CD4-positive, alpha-beta T cell (primary cell): ENCODE data around the gene TRMT10C. TPM values are rescaled to one million over a fixed set of nuclear protein-coding genes. Genes with fewer than 3 reads are reported as not detected.

Experiments
- ATAC-seq: fragments of 200-7000 bp; cut with Tn5 transposase; one replicate; pipeline ENCODE4 v1.10.0; 2022; ENCODE audit warnings: mild to moderate bottlenecking; ENCODE audit not compliant: poor library complexity
- CTCF ChIA-PET: fragments of 350-600 bp; sonication (Branson Sonifier 250); formaldehyde crosslinking; loops from one replicate; lab custom pipeline; 2021; ENCODE audit warnings: antibody characterized with exemption, inconsistent platforms; lab: Charles Lee
- POLR2A ChIA-PET: fragments of 350-600 bp; sonication (Branson Sonifier 250); formaldehyde crosslinking; loops from one replicate; lab custom pipeline; 2021; ENCODE audit warnings: antibody characterized with exemption, inconsistent platforms; lab: Charles Lee
- DNase-seq, 14 experiments: peaks; one replicate each; pipeline ENCODE4 v3.0.0-alpha.2; 2013 to 2020; ENCODE audit warnings: mixed read lengths in 2 of 14
- H3K27ac ChIP-seq, 2 donors: one replicate each; pipeline versions ENCODE4 v1.5.1 to v1.7.0; 2013; ENCODE audit warnings: low read length in 2 of 2, low read depth in 1 of 2, mild to moderate bottlenecking in 1 of 2
- H3K27me3 ChIP-seq, 2 experiments: 1 replicate in 1 of 2; 2 replicates in 1 of 2; pipeline versions ENCODE4 v1.6.1 to v1.7.0; 2013; ENCODE audit warnings: low read length in 2 of 2, control low read depth in 1 of 2, mild to moderate bottlenecking in 1 of 2, moderate library complexity in 1 of 2; ENCODE audit not compliant: insufficient read depth in 2 of 2, control insufficient read depth in 1 of 2
- H3K36me3 ChIP-seq: one replicate; pipeline ENCODE4 v1.6.1; 2013; ENCODE audit warnings: low read length, control low read depth; ENCODE audit not compliant: insufficient read depth
- H3K4me1 ChIP-seq: one replicate; pipeline ENCODE4 v1.6.1; 2013; ENCODE audit warnings: low read length, control low read depth; ENCODE audit not compliant: insufficient read depth
- H3K4me3 ChIP-seq: one replicate; pipeline ENCODE4 v1.5.1; 2013; ENCODE audit warnings: mild to moderate bottlenecking, low read length, moderate library complexity
- H3K9me3 ChIP-seq, 2 experiments: 1 replicate in 1 of 2; 2 replicates in 1 of 2; pipeline versions ENCODE4 v1.6.1 to v1.7.0; 2013; ENCODE audit warnings: low read length in 2 of 2, mild to moderate bottlenecking in 2 of 2, control low read depth in 1 of 2, moderate library complexity in 1 of 2; ENCODE audit not compliant: control insufficient read depth in 1 of 2, insufficient read depth in 1 of 2
- H3K27ac Mint-ChIP-seq: one replicate; pipeline ENCODE4 v1.8.0; 2020; ENCODE audit warnings: mixed read lengths
- H3K27me3 Mint-ChIP-seq: one replicate; pipeline ENCODE4 v1.8.0; 2021; ENCODE audit warnings: mixed read lengths
- H3K36me3 Mint-ChIP-seq: one replicate; pipeline ENCODE4 v1.8.0; 2021; ENCODE audit warnings: low read depth, mixed read lengths
- H3K4me1 Mint-ChIP-seq: one replicate; pipeline ENCODE4 v1.8.0; 2021; ENCODE audit warnings: low read depth, mixed read lengths
- H3K4me3 Mint-ChIP-seq: one replicate; pipeline ENCODE4 v1.8.0; 2020; ENCODE audit warnings: mild to moderate bottlenecking, mixed read lengths
- H3K9me3 Mint-ChIP-seq: one replicate; pipeline ENCODE4 v1.8.0; 2020; ENCODE audit warnings: mixed read lengths
- intact Hi-C, 2 experiments: fragments of 100-400 bp; cut with DNase I in 1 of 2; cut with micrococcal nuclease in 1 of 2; formaldehyde crosslinking; loops; one replicate each; pipeline versions ENCODE4 v1.15.1 to v1.9.0; 2023 to 2025; cut with DNase I, micrococcal nuclease
- total RNA-seq, 174 experiments: library from RNA in 2 of 174; stranded (reverse) in 2 of 174; gene quantifications; one replicate each; pipeline ENCODE4 v1.2.3 and lab custom pipeline; 2021 to 2026
- TF ChIP-seq, protein P1 (sequence below): fragments of 200-600 bp; IDR thresholded peaks from one replicate; pipeline ENCODE4 v1.8.0; 2022; ENCODE audit warnings: antibody characterized with exemption, mild to moderate bottlenecking

The TRMT10C gene
- total RNA-seq, 2 experiments from 2014 or later, result 49.4 to 51.2 TPM

DNA sequence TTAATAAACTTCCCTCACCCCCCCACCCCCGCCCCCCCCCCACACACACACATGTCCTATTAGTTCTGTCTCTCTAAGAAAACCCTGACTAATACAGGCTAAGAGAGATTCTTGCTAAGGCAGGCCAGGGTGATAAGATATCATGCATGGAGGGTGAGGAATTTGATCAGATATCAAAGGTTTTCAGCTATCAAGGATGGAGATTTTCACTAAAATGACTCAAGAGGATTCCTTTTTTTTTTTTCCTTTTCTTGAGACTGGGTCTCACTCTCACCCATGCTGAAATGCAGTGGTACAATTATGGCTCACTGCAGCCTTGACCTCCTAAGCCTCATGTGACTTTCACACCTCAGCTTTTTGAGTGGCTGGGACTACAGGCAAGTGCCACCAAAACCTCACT, 33.8 kb upstream of the TRMT10C start:
- Histone ChIP-seq H3K4me3 (no peak overlapping the region), H3K36me3 (no peaks in the 10 kb centered on the region), H3K9me3 (peaks cover 0 to 5% of the 10 kb centered on the region in 2 experiments), H3K4me1 (peaks cover 22% of the 10 kb centered on the region), H3K27ac (no peak overlapping the region), H3K27me3 (no peaks in the 10 kb centered on the region)
- Mint-ChIP-seq H3K4me3 (no peak overlapping the region), H3K27ac (no peak overlapping the region), H3K36me3 (peaks cover 6% of the 10 kb centered on the region), H3K9me3 (peaks cover 8% of the 10 kb centered on the region), H3K27me3 (no peaks in the 10 kb centered on the region), H3K4me1 (peaks cover 56% of the 10 kb centered on the region)
- TF ChIP-seq, protein P1, sequence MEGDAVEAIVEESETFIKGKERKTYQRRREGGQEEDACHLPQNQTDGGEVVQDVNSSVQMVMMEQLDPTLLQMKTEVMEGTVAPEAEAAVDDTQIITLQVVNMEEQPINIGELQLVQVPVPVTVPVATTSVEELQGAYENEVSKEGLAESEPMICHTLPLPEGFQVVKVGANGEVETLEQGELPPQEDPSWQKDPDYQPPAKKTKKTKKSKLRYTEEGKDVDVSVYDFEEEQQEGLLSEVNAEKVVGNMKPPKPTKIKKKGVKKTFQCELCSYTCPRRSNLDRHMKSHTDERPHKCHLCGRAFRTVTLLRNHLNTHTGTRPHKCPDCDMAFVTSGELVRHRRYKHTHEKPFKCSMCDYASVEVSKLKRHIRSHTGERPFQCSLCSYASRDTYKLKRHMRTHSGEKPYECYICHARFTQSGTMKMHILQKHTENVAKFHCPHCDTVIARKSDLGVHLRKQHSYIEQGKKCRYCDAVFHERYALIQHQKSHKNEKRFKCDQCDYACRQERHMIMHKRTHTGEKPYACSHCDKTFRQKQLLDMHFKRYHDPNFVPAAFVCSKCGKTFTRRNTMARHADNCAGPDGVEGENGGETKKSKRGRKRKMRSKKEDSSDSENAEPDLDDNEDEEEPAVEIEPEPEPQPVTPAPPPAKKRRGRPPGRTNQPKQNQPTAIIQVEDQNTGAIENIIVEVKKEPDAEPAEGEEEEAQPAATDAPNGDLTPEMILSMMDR, result no peak
- intact Hi-C loops, result loop anchor here in 1 of 2 experiments (2.0 kb wide), 1 partner anchor 13 kb away; no protein-coding TSS in a partner anchor
- ATAC-seq, result no peak
- ChIA-PET CTCF (no interaction called here), POLR2A (interaction anchor here (0.6 kb wide), 1 partner anchor 15 kb away, joined by 3 read pairs; the partner anchor contains the start of gene SENP7)
- DNase-seq, result no peak

DNA sequence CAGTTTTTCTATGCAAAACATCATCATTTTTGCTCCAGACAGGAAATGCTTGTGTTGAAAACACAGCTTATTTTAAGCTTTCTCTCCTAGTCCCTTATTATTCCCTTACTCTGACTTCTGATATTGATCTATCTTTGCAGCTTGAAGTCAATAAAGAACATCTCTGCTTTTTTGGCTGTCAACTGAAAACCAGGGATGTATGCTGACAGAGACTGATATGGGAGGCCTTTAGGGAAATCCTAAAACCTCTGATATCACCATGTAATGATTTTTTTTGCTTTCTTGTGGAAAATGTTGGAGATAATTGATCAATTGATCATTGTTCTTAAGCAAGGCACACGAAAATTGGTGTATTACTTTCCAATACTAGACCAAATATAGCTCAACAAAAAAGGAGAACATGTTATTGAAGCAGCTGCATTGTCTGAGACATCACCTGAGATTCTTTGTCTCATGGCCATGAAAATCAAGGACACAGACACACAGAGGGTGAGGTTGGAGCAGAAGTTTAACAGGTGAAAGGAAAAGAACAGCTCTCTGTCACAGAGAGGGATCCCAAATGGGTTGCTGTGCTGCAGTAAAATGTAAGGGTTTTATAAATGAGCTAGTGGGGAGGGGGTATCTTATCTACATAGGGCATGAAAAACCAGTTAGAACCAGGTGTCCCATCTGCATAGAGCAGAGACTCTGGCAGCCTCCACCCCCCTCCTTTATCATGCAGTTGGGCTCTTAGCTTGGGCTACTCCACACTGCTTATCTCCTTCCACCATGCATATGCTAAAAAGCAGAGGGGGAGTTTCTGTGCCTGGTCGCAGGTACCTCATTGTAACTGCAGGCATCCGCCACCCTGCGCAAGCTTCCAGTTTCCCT, 31.6 kb upstream of the TRMT10C start:
- intact Hi-C loops, result loop anchor here in 1 of 2 experiments (2.0 kb wide), 1 partner anchor 17 kb away; the partner anchor contains the start of gene SENP7
- TF ChIP-seq, protein P1, result no peak
- CTCF ChIA-PET, result interaction anchor here (1.2 kb wide), 1 partner anchor 11 kb away, joined by 4 read pairs; no protein-coding TSS in a partner anchor
- peak overlapping the region; percentile 47 to 61 for H3K27ac ChIP-seq
- Mint-ChIP-seq H3K36me3 (peaks cover 3% of the 10 kb centered on the region), H3K27me3 (no peaks in the 10 kb centered on the region), H3K4me3 (peak overlapping the region; percentile 12), H3K27ac (peak overlapping the region; percentile 85), H3K9me3 (peaks cover 4% of the 10 kb centered on the region), H3K4me1 (peaks cover 54% of the 10 kb centered on the region)
- H3K27me3 ChIP-seq, result no peaks in the 10 kb centered on the region
- POLR2A ChIA-PET, result interaction anchor here (1.2 to 2.9 kb wide), 7 partner anchors 10 to 44 kb away, joined by 3 to 72 read pairs (median 11); partner anchors contain the start of genes PCNP, SENP7 and TRMT10C
- H3K9me3 ChIP-seq, result peaks cover 0 to 5% of the 10 kb centered on the region in 2 experiments
- H3K4me3 ChIP-seq, result no peak overlapping the region
- no peaks in the 10 kb centered on the region for H3K36me3 ChIP-seq
- ATAC-seq (peak; percentile 39), DNase-seq (no peak)
- H3K4me1 ChIP-seq, result peaks cover 22% of the 10 kb centered on the region

DNA sequence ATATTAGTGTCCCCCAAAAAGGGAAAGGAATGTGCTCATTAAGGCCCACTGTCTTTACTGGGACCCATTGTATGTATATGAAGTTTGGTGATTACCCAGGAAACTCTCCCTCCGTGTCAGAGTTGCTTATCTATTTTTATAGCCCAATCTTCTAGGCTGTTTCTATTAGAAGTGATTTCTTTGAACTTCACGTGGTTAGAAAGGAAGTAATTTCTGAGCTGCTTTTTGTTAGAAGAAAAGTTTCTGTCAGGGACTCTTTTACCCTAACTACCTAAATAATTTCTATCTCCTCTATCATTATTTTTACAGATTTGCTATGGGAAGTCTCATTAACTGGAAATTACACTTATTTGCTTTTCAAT, 31.0 kb upstream of the TRMT10C start:
- H3K27ac Mint-ChIP-seq, result peak overlapping the region; percentile 85
- peaks cover 0 to 2% of the 10 kb centered on the region in 2 experiments for H3K9me3 ChIP-seq
- peak overlapping the region; percentile 47 to 61 for H3K27ac ChIP-seq
- DNase-seq, result peak in 3 of 14 experiments; percentile 31 to 53 (median 34)
- TF ChIP-seq, protein P1, result no peak
- H3K27me3 ChIP-seq, result no peaks in the 10 kb centered on the region
- intact Hi-C loops, result loop anchor here in 1 of 2 experiments (1.0 to 2.0 kb wide), 2 partner anchors 9 to 18 kb away; partner anchors contain the start of gene SENP7
- no peaks in the 10 kb centered on the region for H3K36me3 ChIP-seq
- H3K4me3 Mint-ChIP-seq, result peak overlapping the region; percentile 11
- POLR2A ChIA-PET, result interaction anchor here (0.6 to 2.9 kb wide), 10 partner anchors 8 to 43 kb away, joined by 3 to 72 read pairs (median 6); partner anchors contain the start of genes PCNP, SENP7 and TRMT10C
- no peaks in the 10 kb centered on the region for H3K9me3 Mint-ChIP-seq
- peaks cover 22% of the 10 kb centered on the region for H3K4me1 ChIP-seq
- H3K4me3 ChIP-seq, result no peak overlapping the region
- CTCF ChIA-PET, result interaction anchor here (0.6 to 1.2 kb wide), 2 partner anchors 12 to 34 kb away, joined by 3 to 4 read pairs; no protein-coding TSS in a partner anchor
- ATAC-seq, result peak; percentile 77
- no peaks in the 10 kb centered on the region for H3K36me3 Mint-ChIP-seq
- peaks cover 52% of the 10 kb centered on the region for H3K4me1 Mint-ChIP-seq
- H3K27me3 Mint-ChIP-seq, result no peaks in the 10 kb centered on the region
